GM06990 (cell line): ENCODE data around the gene JOSD1.

Experiments
- DNase-seq: peaks from one replicate; pipeline ENCODE4 v3.0.0-alpha.2; 2011; ENCODE audit not compliant: insufficient read length; ENCODE audit errors: extremely low read depth
- H3K27me3 ChIP-seq: replicated peaks from 2 replicates; pipeline ENCODE4 v1.6.0; 2011; ENCODE audit warnings: low read length; ENCODE audit not compliant: control insufficient read depth, insufficient read depth
- H3K36me3 ChIP-seq: 2 replicates; pipeline ENCODE4 v1.5.1; 2011; ENCODE audit warnings: low read length; ENCODE audit not compliant: control insufficient read depth, insufficient read depth
- H3K4me3 ChIP-seq: replicated peaks from 2 replicates; pipeline ENCODE4 v1.5.1; 2011; ENCODE audit warnings: low read depth, mild to moderate bottlenecking, control low read depth, low read length
- TF ChIP-seq, protein P1 (sequence below): IDR thresholded peaks from 2 replicates; pipeline ENCODE4 v1.5.1; 2011; ENCODE audit warnings: low read length, control low read depth, mild to moderate bottlenecking, inconsistent platforms; ENCODE audit not compliant: insufficient read depth, poor library complexity, severe bottlenecking

Gene JOSD1

DNA sequence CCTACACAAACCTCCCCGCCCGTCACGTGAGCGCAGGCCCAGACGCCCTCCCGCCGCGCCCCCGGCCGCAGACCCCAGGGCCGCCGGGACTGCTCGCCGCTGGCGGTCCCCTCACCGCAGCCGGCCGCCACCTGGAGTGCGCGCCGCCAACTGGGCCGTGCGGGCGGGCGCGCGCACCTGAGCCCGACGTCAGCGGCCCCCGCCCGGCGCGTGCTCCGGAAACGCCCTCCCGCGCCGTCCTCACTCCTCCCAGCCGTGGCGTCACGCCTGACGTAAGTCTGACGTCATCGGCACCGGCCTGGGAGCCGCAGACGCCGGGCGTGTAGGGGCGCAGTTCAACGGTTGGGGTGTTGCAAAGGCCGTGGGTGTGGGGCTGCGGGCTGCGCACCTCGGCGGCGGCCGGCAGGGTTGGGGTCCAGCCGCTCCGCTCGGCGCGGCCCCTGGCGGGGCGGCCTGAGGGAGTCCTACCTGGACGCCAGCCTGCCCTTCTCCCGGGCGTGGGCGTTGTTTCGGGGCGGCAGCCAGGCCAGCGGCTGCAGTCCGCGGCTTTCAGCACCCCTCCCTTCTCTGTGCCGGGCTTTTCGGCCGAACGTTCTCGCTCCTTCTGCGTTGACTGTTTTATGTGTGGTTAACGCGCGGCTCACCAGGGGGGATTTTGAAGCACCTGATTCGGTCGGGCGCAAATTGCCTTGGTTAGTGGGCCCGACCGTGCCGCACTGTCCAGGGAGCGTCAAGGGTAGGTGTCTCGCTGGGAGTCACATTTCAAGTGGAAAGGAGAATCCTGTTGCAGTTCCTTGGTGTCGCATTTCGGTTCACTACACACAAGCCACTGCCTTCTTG is at the start of gene JOSD1:
JOSD1 (minus strand) TSS at position 155 of the 840 bp plus-strand sequence. CDS start 956 bp downstream, outside the sequence.
- no peaks in the 10 kb centered on the region for H3K36me3 ChIP-seq
- H3K4me3 ChIP-seq = peak within 1 kb of the TSS; percentile 84
- peak; percentile 96 for DNase-seq
- no peaks in the 10 kb centered on the region for H3K27me3 ChIP-seq
- TF ChIP-seq, protein P1, sequence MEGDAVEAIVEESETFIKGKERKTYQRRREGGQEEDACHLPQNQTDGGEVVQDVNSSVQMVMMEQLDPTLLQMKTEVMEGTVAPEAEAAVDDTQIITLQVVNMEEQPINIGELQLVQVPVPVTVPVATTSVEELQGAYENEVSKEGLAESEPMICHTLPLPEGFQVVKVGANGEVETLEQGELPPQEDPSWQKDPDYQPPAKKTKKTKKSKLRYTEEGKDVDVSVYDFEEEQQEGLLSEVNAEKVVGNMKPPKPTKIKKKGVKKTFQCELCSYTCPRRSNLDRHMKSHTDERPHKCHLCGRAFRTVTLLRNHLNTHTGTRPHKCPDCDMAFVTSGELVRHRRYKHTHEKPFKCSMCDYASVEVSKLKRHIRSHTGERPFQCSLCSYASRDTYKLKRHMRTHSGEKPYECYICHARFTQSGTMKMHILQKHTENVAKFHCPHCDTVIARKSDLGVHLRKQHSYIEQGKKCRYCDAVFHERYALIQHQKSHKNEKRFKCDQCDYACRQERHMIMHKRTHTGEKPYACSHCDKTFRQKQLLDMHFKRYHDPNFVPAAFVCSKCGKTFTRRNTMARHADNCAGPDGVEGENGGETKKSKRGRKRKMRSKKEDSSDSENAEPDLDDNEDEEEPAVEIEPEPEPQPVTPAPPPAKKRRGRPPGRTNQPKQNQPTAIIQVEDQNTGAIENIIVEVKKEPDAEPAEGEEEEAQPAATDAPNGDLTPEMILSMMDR = no peak

- H3K36me3 ChIP-seq = peaks cover 34% of the 10 kb centered on the region
- no peak overlapping the region for H3K4me3 ChIP-seq
- DNase-seq = no peak
- H3K27me3 ChIP-seq = no peaks in the 10 kb centered on the region
- TF ChIP-seq, protein P1 = no peak
Measured at GRCh38 chr22:38750104-38750503, 49.4 kb upstream of the JOSD1 start.

DNA sequence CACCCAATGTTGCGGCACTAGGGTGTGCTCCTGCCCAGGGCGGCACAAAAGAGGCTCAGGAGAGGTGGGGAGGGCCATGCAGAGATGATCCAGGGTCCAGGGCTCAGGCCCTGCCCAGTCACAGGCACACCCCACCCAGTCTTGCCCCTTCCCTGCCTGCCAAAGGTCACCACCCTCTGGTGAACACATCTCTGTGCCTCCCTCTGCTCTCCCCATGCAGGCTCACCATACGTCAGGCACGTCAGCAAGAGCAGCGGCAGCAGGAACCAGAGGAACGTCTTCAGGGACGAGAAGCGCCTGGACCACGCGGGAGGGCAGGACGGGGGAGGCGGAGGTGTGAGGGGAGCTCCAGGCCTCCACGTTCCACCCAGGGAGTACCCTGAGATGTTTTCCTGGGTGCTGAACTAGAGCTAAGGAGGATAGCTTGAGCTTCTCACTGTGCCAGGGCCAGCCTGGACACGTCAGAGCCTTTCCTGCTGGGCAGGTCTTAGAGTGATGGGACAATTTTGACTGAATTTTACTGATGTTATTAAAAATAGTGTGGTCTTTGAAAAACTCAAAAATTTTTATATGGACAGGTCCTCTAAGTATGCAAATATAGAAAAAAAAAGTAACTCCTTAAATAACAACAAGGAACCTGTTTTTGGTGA is 47.9 kb upstream of the JOSD1 start:
- Histone ChIP-seq H3K36me3 (peaks cover 39% of the 10 kb centered on the region), H3K27me3 (no peaks in the 10 kb centered on the region), H3K4me3 (no peak overlapping the region)
- TF ChIP-seq, protein P1 = no peak
- DNase-seq = no peak

DNA sequence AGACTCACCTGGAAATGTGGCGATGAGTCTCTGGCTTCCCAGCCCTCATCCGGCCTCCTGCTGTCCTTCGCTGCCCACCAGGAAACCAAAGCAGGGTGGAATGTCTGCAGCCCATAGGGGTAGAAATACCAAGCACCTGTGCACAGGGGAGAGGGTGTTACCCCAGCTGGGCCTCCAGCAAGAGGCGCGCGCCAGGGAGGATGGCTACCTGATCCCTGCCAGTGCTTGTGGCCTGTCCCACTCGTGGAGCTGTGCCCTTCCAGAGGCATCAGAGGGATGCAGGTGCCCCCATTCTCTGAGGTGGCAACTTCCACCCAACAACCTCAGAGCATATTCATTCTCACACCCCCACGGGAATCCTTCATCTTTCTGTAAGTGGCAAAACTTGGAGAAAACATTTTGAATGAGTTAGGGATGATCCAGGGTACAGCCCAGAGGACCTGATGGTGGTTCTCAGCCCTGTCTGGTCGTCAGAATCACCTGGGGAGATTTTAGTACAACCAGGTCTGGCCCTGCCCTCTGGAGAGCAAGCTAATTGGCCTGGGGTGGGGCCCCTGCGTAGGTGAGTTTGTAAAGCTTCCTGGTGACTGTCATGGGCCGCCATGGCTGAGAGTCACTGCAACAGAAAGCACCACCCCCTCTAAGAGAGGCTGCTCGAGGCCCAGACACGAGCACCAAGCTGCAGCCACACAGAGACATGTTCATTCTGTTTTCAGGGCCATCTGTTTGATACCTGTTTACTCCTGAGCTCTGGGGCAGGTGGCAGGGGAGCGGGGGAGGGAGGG is 45.1 kb upstream of the JOSD1 start:
- H3K36me3 ChIP-seq = peaks cover 47% of the 10 kb centered on the region

DNA sequence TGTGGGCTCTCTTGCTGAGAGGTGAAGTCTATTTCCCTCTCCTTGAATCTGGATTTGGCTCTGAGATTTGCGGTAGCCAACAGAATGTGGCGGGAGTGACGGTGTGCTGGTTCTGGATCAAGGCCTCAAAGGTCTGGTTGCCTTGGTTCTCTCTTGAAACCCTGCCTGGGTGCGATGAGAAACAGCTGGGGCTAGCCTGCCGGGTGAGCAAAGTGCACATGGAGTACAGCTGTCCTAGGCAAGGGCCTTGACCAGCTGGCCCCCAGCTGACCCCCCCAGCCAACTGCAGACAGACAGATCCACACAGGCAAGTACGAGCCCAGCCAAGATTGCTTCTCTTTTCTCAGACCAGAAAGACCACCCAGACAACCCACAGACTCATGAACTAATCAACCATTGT is 44.2 kb upstream of the JOSD1 start:
- Histone ChIP-seq H3K27me3 (no peaks in the 10 kb centered on the region), H3K36me3 (peaks cover 45% of the 10 kb centered on the region), H3K4me3 (no peak overlapping the region)
- DNase-seq = no peak
- TF ChIP-seq, protein P1 = no peak

More for the DNA sequence above, 45.1 kb upstream of the JOSD1 start:
- no peak for DNase-seq
- H3K4me3 ChIP-seq = no peak overlapping the region
- TF ChIP-seq, protein P1 = no peak
- no peaks in the 10 kb centered on the region for H3K27me3 ChIP-seq
